ENCODE measurements around the gene S100A4.
A peak's percentile ranks its signal among the peaks of the same experiment; 100 is the strongest.

Gene S100A4

GRCh38 chr1:153505576-153505975, 40.0 kb downstream of the S100A4 start:
- ChIA-PET CTCF (interaction anchor here (0.9 to 7.0 kb wide), 3 partner anchors 10 to 154 kb away, joined by 3 to 61 read pairs (median 5); no protein-coding TSS in a partner anchor), POLR2A (no interaction called here)
- TF ChIP-seq CTCF (IDR thresholded peaks at IDR 0.05; ENCODE audit: control extremely low read depth, extremely low read depth, low read depth, missing control alignments), result no peak
- DNase-seq (ENCODE audit: extremely low spot score), result no peak

GRCh38 chr1:153503766-153504165, 41.8 kb downstream of the S100A4 start:
- CTCF ChIA-PET, result interaction anchor here (0.8 to 1.8 kb wide), 5 partner anchors 8 to 149 kb away, joined by 3 to 5 read pairs (median 5); no protein-coding TSS in a partner anchor
- TF ChIP-seq CTCF (IDR thresholded peaks at IDR 0.05; ENCODE audit: control extremely low read depth, extremely low read depth, low read depth, missing control alignments), result no peak
- POLR2A ChIA-PET, result no interaction called here
- DNase-seq (ENCODE audit: extremely low spot score), result no peak

GRCh38 chr1:153498746-153499145, 46.9 kb downstream of the S100A4 start:
- ChIA-PET POLR2A (no interaction called here), CTCF (interaction anchor here (0.8 to 16.2 kb wide), 3 partner anchors 11 to 145 kb away, joined by 3 to 331 read pairs (median 61); partner anchors contain the start of genes PGLYRP4 and S100A9)
- no peak for DNase-seq (ENCODE audit: extremely low spot score)
- TF ChIP-seq CTCF (IDR thresholded peaks at IDR 0.05; ENCODE audit: control extremely low read depth, extremely low read depth, low read depth, missing control alignments), result no peak

DNA sequence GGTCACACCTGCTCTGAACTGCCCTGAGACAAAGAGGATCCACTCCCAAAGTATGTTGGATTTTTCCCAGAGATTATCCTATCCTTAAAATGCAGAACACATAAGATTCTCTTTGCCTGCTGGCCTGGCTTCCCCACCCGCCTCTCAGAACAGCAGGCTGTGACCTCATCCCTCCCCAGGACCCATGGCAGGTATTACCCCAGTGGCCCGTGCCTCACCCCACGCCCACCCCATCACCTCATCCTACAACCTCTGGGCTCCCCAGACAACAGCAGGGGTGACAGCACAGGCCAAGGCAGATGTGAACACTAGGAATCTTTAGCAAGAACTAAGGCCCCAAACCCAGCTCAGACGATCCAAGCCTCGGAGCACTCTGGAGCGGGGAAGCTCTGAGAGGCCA, 50.1 kb downstream of the S100A4 start:
- no peak for DNase-seq (ENCODE audit: extremely low spot score)
- CTCF ChIA-PET, result interaction anchor here (0.6 to 16.2 kb wide), 38 partner anchors 8 to 248 kb away, joined by 3 to 331 read pairs (median 5); partner anchors contain the start of genes PGLYRP3, PGLYRP4, S100A5 and S100A8
- TF ChIP-seq CTCF (IDR thresholded peaks at IDR 0.05; ENCODE audit: control extremely low read depth, extremely low read depth, low read depth, missing control alignments), result no peak
- POLR2A ChIA-PET, result no interaction called here

GRCh38 chr1:153494976-153495535, 50.5 kb downstream of the S100A4 start:
- TF ChIP-seq CTCF (IDR thresholded peaks at IDR 0.05; ENCODE audit: control extremely low read depth, extremely low read depth, low read depth, missing control alignments), result peak; percentile 86
- POLR2A ChIA-PET, result no interaction called here
- CTCF ChIA-PET, result interaction anchor here (0.6 to 16.2 kb wide), 52 partner anchors 9 to 248 kb away, joined by 3 to 331 read pairs (median 4); partner anchors contain the start of genes PGLYRP3, PGLYRP4, S100A5 and S100A8
- DNase-seq (ENCODE audit: extremely low spot score), result peak; percentile 65
